Pulmonary artery endothelial cell (primary cell): ENCODE results near the gene RGL1. TPM values are rescaled to one million over a fixed set of nuclear protein-coding genes. Genes with fewer than 3 reads are reported as not detected.
"Not testable (repeated sequence)": the region's sequence is repeated elsewhere in the genome, so short reads cannot be mapped to it uniquely, and the experiment has no call there.

Source experiments
- DNase-seq: peaks from one replicate; pipeline ENCODE4 v3.0.0-alpha.2; 2011; ENCODE audit warnings: low read depth, low spot score
- total RNA-seq: library from RNA; depleted of rRNA; stranded (reverse); fragments of >200 nt; gene quantifications from 2 replicates; pipeline ENCODE4 v1.2.3, GENCODE V29; 2014

The RGL1 gene
- 31.4 and 40.8 TPM in 2 replicates for total RNA-seq

DNA sequence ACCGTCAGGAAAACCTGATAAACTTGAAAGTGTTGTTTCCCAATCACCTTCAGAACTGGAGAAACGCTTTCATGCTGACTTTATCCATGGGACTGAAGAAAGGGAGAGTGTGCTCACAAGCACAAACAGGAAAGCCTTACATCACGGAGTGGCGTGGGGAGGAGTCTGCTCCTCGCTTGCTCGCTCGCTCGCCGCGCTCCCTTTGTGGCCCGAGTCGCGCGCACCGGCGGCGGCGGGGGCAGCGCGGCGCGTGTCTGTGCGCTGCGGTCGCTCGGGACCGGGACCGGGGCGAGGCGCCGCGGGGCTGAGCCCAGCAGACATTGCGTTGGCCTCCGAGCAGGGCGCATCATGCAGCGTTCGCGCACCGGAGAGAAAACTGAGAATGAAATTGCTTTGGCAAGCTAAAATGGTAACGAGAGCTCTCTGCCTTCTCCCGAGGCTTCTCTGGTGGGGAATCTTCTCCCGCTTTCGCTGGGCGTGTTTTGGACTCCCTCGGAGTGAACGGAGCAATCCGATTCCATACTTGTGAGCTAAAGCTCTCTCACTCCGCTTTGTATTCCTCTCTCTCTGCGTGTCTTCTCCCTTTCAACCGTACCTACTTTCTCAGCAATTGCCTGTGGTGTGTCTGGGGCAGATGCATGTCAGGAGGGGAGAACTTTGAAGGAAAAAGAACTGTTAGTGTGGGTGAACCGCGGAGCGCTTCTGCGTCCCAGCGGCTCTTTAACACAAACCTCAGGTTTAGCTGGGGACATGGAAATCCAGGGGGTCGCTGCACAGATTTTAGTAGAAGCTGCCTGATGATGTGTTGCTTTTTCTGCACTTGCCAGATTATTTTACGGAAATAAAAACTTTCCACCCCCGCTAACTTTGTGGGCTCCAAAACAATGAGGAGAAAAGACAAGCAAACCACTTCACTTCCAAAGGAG lies at the start of gene RGL1:
RGL1 (plus strand) TSS at position 205 of the 926 bp plus-strand sequence; CDS start at position 383, 178 bp downstream.
- DNase-seq: peak; percentile 77

DNA sequence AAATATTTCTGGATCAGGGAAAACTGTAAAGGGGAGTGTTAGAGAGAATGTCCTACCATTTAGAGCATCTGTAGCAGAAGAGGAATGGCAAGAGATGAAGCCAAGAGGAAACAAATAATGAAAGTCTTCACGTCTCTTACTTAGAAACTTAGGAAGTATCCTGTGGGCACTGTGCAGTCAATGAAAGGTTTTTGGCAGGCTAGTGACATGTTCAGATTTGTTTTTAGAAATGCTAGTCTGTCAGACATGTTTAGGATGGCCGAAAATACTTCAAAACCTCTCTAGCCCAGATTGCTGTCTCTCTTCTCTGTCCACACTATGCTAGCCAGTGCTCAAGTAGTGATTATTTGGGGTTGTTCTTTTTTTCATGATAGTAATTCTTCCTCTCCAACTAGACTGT lies 48.6 kb upstream of the RGL1 start:
- no peak for DNase-seq

DNA sequence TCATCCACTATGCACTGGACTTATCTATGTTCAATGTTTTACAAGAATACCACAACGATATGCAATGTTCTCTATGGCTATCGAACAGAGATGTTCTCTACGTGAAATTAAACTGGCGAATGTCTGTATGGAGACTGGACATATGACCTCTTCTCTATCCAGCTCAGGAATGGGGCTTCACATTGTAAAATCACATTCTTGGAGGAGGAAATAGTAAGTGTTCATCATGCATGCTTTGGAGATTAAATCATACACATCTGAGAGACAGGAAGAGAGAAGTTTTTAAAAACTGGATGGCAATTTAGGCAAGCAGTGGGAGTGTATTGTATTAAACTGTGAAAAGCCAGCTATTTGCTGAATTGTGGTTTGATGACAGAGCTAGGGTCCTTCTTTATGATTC lies 47.9 kb upstream of the RGL1 start:
- DNase-seq: peak; percentile 43

DNA sequence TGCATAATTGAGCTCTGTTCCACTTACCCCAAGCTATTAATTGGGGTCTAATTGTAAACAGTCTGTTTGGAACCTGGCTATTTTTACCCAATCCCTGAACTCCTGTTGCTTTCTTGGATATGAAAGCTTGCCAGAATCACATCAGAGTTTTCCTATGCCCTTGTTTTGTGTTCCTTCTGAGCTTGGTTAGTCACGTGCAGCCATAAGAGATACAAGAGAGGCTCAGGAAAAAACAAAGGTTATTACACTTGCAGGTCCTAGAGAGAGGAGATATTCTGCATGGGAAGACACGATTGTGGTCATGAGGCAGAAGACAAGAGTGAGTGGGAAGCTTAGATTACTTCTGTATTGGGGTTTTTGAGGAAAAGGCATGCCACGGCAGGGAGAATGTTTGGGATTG lies 46.0 kb upstream of the RGL1 start:
- DNase-seq: no peak

DNA sequence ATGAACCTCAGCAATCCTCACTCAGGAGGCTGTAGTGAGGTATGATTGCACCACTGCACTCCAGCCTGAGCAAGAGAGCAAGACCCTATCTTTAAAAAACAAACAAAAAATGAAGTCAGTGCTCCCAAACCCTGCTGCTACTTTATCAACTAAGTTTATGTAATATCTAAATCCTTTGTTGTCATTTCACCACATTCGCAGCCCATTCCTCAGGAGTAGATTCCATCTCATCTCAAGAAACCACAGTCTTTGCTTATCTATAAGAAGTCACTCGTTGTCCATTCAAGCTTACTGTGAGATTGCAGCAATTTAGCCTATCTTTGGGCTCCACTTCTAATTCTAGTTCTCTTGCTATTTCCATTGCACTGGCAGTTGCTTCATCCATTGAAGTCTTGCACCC lies 44.3 kb upstream of the RGL1 start:
- DNase-seq: no peak

DNA sequence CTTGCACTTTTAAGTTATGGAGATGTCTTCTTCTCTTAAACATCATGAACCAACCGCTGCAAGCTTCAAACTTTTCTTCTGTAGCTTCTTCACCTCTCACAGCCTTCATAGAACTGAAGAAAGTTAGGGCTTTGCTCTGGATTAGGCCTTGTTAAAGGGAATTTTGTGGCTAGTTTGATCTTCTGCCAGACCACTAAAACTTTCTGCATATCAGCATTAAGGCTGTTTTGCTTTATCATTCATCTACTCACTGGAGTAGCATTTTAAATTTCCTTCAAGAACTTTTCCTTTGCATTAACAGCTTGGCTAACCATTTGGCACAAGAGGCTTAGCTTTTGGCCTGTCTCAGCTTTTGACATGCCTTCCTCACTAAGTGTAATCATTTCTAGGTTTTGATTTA lies 43.0 kb upstream of the RGL1 start:
- DNase-seq: no peak

DNA sequence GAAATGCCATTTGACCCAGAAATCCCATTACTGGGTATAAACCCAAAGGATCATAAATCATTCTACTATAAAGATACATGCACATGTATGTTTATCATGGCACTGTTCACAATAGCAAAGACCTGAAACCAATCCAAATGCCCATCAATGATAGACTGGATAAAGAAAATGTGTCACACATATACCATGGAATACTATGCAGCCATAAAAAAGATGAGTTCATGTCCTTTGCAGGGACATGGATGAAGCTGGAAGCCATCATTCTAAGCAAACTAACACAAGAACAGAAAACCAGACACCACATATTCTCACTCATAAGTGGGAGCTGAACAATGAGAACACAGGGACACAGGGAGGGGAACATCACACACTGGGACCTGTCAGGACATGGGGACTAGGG lies 42.1 kb upstream of the RGL1 start:
- DNase-seq: not testable (repeated sequence)

DNA sequence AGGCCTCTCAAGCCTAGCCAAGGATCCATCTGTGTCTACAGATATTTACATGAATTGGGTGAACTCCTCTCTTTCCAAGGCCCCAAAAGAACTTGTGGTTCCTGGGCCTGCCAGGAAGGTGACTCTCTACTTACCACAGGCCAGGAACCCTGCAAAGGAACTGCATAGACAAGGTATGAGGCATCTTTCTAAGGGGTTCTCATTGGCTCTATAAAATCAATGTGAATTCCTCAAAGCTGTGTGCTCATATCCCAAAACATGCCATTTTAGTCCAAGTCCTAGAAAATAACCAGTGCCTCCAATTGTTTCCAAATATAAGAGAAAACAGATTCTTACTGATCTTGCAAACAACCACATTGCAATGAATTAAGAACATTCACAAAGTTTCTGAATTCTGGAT lies 39.9 kb upstream of the RGL1 start:
- no peak for DNase-seq

DNA sequence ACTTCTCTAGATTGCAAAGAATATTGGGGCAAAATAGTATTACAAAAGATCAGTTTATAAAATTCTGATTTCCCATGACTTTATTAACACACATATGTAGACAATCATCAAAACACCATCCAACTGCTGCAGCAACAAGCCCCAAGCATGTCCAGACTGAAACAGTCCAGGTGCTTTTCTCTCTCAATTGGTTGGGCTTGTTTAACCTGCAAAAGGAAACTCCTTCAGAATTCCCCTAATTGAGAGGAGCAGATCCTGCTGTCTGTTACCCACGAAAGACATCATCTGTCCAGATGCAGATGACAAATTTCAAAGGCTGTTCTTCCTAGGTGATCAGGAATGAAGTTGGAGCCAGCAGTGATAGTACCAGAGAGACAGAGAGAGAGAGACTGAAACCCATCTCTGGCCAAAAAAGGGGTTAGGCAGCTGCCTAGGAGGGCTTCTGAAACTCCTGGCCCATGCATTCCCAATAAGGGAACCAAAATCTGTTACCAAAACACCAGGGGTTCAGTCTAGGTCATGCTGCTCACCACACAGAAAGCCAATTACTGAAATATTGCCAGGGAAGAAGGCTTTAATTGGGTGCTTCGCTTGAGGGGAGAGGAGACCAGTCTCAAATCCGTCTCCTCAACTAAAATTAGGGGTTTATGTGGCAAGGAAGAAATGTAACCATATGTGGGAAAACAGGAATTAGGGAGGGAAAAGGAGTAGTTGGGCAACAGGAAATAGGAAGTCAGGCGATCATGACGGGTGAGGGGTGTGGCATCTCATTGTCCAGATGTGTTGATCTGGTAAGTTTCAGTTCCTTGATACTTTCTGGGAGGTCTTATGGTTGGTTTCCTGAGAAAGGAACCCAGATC lies 34.7 kb upstream of the RGL1 start:
- DNase-seq: no peak

DNA sequence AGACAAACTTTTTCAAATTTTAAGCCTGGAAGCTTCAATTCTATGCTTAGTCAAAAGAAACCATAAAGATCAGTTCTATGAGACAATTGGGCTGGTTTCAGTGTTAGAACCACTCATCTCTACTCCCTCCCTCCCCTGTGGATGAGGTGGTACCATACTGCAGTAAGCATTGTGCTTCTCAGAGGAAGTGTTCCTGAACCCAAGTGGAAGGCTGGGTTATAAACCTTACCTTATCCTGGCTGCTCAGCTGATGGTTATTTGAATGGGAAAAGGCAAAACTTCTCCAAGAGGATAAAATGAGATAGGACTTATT lies 34.1 kb upstream of the RGL1 start:
- no peak for DNase-seq

DNA sequence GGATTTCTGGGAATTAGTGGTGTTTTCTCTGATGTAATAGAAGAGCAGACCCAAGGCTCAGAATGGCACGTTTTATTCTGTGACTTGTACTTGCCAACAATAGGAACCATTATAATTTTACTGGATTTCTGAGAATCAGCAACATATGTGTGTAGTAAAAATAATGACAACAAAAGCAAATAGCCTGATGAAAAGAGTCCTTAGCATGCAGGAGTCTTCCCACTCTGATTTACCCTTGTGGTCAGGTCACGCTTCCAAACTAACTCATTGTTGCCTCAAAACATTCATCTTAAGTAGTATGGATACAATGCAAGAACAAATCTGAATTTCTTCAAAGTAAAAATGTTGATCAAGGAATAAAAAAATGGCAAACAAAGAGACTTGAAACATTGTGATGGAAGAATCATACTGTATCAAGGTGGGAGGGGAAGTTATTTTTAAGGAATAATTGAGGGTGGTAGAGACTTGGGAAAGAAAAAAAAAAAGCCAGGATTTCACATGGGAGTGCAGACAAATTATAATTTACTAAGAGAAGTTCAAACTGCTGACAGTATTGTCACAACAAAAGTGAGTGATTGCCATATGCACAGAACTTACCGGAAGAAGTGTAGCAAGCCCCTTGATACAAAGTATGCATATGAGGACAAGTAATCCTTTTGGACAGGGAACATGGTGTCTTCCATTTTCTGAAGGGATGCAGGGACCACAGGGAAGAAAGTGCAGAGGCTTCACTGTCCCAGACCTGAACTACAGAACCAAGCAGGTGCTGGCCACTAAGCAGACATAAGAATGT lies 31.2 kb upstream of the RGL1 start:
- no peak for DNase-seq

DNA sequence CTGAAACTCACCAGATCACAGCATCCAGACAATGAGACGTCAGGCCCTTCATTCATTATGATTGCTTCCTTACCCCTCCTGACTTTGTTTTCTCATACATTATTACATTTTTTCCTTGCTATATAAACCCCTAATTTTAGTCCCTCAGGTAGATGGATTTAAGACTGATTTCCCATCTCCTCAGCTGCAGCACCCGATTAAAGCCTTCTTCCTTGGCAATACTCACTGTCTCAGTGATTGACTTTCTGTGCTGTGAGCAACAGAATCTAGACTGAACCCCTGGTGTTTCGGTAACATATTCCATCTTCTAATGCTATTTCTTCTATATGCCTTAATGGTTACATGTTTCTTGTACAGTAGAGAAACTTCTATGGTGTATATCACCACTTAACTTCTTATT lies 30.0 kb upstream of the RGL1 start:
- no peak for DNase-seq

DNA sequence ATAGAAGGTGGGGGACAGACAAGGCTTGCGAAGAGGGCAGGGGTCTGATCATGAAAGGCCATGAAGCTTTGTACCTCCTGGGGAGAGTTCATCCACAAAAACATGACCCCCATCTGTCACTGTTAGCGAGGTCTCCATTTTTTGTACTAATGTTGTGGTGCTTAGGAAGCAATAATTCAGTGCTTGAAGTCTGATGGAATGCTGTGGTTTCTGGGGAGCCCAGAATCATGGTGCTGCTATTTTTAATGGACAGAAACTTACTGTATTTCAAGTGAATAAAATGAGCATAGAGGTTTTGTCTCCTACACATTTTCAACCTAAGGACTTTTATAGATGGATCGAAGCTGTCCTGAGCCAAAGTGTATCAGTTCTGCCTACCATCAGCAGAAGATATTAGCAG lies 28.2 kb upstream of the RGL1 start:
- DNase-seq: no peak

DNA sequence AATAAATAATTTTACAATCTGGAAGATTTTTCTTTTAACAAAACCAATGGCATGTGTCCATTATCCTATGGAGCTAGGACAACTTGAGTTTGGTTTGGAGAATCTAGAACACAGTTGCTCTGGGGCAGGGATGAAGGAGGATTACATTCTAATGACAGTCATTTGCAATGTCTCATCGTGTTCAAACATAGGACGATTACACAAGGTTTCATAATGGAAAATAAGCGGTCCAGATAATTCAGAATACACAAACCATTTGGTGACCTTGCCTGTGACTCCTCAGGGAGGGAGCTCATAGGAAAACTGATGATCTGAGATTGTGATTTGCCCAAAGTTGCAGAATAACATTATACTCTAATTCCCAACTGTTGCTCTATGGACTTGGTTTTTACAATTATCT lies 27.6 kb upstream of the RGL1 start:
- DNase-seq: no peak

DNA sequence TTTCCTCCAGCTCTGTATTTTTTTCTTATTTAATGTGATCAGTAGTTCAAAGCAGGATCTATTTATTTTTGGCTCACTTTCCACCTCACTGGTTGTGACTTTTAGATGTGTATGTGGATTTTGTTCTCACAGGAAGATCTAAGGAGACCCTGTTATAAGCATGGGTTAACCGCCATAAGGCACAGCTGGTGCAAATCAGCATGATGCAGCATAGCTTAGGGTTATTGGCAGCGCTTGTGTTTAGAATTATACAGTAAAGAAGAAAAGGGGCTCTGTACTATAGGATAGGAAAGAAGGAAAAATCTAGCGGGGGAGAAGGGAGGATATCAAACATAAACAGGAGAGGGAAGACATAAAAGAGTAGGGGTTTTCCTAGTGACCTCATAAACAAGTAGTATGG lies 26.9 kb upstream of the RGL1 start:
- DNase-seq: no peak

DNA sequence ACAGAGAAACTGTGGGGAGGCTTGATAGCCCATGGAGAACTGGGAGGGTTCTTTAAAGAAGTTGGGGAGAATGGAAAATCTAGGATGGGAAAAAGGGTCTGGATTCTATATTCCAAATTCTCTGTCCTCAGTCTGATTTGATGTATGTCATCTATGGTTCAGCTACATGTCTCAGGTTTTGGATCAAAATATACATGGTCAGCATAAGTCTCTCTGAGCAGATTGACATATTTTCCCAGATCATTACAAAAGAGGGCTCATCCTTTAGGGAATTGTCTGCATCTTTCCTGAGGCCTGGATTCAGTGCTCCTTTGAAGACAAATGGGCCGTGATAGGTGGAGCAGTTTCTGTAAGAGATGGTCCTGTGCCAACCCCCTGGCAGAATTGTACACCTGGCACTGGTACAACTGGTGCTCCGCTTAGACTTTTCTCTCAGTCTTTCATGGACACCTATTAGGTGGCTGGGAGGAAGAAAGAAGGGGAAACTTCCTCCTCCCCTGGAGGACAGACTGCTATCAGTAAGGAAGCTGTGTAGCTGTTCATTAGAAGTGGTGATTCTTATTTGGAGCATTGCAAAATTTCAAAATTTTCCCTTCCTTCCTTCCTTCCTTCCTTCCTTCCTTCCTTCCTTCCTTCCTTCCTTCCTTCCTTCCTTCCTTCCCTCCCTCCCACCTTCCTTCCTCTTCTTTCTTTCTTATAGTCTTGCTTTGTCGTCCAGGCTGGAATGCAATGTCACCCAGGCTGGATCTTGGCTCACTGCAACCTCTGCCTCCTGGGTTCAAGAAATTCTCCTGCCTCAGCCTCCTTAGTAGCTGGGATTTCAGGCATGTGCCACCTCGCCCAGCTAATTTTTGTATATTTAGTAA lies 26.1 kb upstream of the RGL1 start:
- no peak for DNase-seq

DNA sequence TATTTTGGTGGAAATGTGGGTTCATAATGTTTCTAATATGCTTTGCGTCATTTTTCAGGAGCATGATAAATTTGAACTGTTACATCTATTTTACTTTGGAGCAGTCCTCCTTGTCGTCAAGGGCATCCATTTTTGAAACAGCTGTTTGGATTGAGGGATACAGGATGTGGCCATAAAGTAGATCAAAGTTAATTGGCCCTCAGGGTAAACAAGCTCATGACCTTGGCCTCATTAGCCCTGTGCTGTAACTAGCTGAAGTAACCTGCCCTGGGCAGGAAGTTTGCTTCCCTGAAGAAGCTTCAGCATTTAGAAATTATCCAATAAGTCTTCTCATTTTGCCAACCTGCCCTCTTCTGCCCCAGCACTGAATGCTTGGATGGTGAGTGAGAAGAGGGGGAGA lies 24.8 kb upstream of the RGL1 start:
- no peak for DNase-seq

DNA sequence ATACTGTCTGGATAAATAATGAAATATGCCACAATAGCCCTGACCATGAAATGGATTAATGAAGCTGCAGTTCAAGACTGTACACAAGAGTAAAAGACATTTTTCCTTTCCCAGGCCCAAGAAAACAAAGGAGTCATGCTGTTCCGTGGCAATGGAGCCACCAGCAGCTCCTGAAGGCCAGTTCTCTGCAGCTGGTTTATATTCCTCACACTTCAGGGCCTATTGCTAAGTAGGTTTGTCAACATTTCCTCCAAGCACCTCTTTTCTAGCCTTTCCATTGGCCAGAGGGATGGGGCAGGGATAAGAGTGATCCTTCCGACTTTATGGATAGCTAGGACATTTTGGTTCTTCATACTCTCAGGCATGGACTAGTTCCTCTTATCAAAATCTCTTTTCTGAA lies 24.2 kb upstream of the RGL1 start:
- no peak for DNase-seq

DNA sequence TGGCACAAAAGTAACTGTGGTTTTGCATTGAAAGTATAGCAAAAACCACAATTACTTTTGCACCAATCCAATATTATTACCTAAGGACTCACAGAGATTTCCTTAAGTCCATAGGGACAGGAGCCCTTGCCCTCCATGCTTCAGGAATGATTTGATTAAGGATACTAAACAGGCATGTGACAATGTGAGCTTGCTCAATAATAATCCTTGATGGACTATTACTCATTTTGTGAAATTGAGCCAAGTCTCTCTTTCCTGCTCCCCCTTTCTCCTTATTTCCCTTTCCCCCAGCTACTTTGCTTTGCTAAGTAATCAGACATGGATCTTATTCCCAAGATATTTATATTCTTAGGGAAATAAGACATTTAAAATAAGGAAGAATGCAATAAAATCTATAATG lies 21.6 kb upstream of the RGL1 start:
- DNase-seq: peak; percentile 43

DNA sequence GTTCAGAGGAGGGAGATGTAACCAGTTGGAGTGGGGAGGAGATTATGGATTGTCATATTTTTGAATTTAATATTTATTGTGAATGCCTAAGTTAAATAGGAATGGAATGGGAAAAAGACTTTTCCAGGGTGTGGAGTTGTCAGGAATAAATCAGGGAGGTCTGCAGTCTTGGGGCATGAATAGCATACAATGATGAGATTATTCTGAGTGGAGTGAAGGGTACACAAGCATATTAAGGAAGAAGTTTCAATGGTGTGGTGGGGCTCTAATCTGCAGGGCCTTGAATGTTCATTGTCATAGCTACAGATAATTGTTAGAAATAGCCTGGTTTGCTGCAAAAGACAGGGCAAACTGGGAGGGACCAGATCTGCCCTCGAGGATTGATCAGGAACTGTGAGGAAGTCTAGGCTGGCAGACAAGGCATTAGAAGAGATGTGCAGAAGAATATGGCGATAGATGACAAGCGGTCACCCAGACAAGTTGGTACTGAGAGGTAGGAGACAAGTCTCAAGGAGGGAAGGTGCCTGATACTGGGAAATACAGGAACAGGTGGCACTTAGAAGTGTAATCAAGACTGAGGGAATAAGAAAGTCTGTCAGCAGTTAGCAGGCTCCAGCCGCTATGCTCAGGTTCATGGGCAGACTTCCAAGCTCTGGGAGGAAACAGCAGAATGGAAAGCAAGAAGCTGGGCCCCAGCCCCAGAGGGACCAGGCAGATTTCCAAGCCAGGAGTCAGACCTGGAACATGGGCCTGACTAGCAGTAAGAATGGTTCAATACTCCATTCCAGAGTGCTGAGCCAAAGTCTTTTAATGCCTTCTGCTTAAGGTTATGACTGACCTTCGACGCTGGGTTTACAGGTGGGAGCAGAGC lies 20.9 kb upstream of the RGL1 start:
- peak; percentile 68 for DNase-seq
